GM23338 (cell line): ENCODE data around the gene RPLP2. TPM values are rescaled to one million over a fixed set of nuclear protein-coding genes. Genes with fewer than 3 reads are reported as not detected.

Source experiments
- ATAC-seq: fragments of 200-7000 bp; cut with Tn5 transposase; 3 replicates; pipeline ENCODE4 v1.9.1; 2020
- DNase-seq: peaks from one replicate; pipeline ENCODE4 v3.0.0-alpha.2; 2015; ENCODE audit warnings: low spot score
- H2AFZ ChIP-seq: fragments of 200-600 bp; sonication (generic); 2 replicates; pipeline ENCODE4 v1.8.0; 2016; ENCODE audit warnings: antibody characterized with exemption, mild to moderate bottlenecking, moderate library complexity
- H3F3A ChIP-seq: fragments of 200-600 bp; sonication (generic); replicated peaks from 2 replicates; pipeline ENCODE4 v1.8.0; 2017; ENCODE audit warnings: antibody characterized with exemption, mixed run types, low read depth
- H3K27ac ChIP-seq: fragments of 200-600 bp; sonication (generic); 2 replicates; pipeline ENCODE4 v1.6.1; 2016; ENCODE audit warnings: low read depth
- H3K27me3 ChIP-seq: fragments of 200-600 bp; sonication (generic); 2 replicates; pipeline ENCODE4 v1.8.0; 2016; ENCODE audit warnings: mild to moderate bottlenecking, mixed run types, moderate library complexity; ENCODE audit not compliant: insufficient read depth
- H3K36me3 ChIP-seq: fragments of 200-600 bp; sonication (generic); 2 replicates; pipeline ENCODE4 v1.8.0; 2016; ENCODE audit warnings: mild to moderate bottlenecking; ENCODE audit not compliant: insufficient read depth
- H3K4me1 ChIP-seq: fragments of 200-600 bp; sonication (generic); 2 replicates; pipeline ENCODE4 v1.8.0; 2016; ENCODE audit warnings: mild to moderate bottlenecking, moderate library complexity; ENCODE audit not compliant: insufficient read depth
- H3K4me2 ChIP-seq: fragments of 200-600 bp; sonication (generic); 2 replicates; pipeline ENCODE4 v1.7.1; 2017; ENCODE audit warnings: mixed run types
- H3K4me3 ChIP-seq: fragments of 200-600 bp; sonication (generic); 2 replicates; pipeline ENCODE4 v1.6.1; 2016; ENCODE audit warnings: mixed run types
- H3K79me2 ChIP-seq: fragments of 200-600 bp; sonication (generic); replicated peaks from 2 replicates; pipeline ENCODE4 v1.8.0; 2017; ENCODE audit warnings: mild to moderate bottlenecking; ENCODE audit not compliant: insufficient read depth
- H3K9me2 ChIP-seq: fragments of 200-600 bp; sonication (generic); 2 replicates; pipeline ENCODE4 v1.8.0; 2017; ENCODE audit not compliant: insufficient read depth
- H4K20me1 ChIP-seq: fragments of 200-600 bp; sonication (generic); replicated peaks from 2 replicates; pipeline ENCODE4 v1.8.0; 2017; ENCODE audit warnings: mild to moderate bottlenecking; ENCODE audit not compliant: insufficient read depth
- H3K27ac Mint-ChIP-seq: 2 replicates; pipeline ENCODE4 v1.8.0; 2020; ENCODE audit warnings: inconsistent platforms, mild to moderate bottlenecking, moderate library complexity, mixed read lengths
- H3K27me3 Mint-ChIP-seq: 3 replicates; pipeline ENCODE4 v1.8.0; 2022; ENCODE audit warnings: low read depth, mild to moderate bottlenecking, moderate library complexity, mixed read lengths, inconsistent platforms; ENCODE audit not compliant: insufficient read depth, poor library complexity
- H3K36me3 Mint-ChIP-seq: 3 replicates; pipeline ENCODE4 v1.8.0; 2021; ENCODE audit warnings: low read depth, mild to moderate bottlenecking, inconsistent platforms, moderate library complexity, mixed read lengths
- H3K4me1 Mint-ChIP-seq: 3 replicates; pipeline ENCODE4 v1.8.0; 2020; ENCODE audit warnings: mild to moderate bottlenecking, inconsistent platforms, mixed read lengths
- H3K4me3 Mint-ChIP-seq: 3 replicates; pipeline ENCODE4 v1.8.0; 2021; ENCODE audit warnings: moderate library complexity, mild to moderate bottlenecking, inconsistent platforms, mixed read lengths
- H3K9me3 Mint-ChIP-seq: 3 replicates; pipeline ENCODE4 v1.8.0; 2020; ENCODE audit warnings: moderate library complexity, mild to moderate bottlenecking, inconsistent platforms, mixed read lengths
- CREB1 ChIP-seq: fragments of 250-450 bp; sonication (Bioruptor Pico); IDR thresholded peaks from 2 replicates; pipeline ENCODE4 v1.5.0; 2020; ENCODE audit warnings: low read depth, mild to moderate bottlenecking, moderate library complexity
- EZH2 ChIP-seq: fragments of 200-600 bp; sonication (generic); IDR thresholded peaks from one replicate; pipeline ENCODE4 v1.8.0; 2017; ENCODE audit warnings: antibody characterized with exemption, mild to moderate bottlenecking, low read depth; ENCODE audit not compliant: unreplicated experiment
- EZH2phosphoT487 ChIP-seq: fragments of 200-600 bp; sonication (generic); IDR thresholded peaks from one replicate; pipeline ENCODE4 v1.8.1; 2018; ENCODE audit warnings: antibody characterized with exemption; ENCODE audit not compliant: unreplicated experiment
- NANOG ChIP-seq: IDR thresholded peaks from 2 replicates; pipeline ENCODE4 v1.6.1; 2016; ENCODE audit warnings: antibody characterized with exemption, borderline replicate concordance
- POLR2AphosphoS5 ChIP-seq: IDR thresholded peaks from 2 replicates; pipeline ENCODE4 v1.6.1; 2016; ENCODE audit warnings: antibody characterized with exemption, low read depth
- REST ChIP-seq: IDR thresholded peaks from one replicate; pipeline ENCODE4 v1.6.1; 2018; ENCODE audit warnings: antibody characterized with exemption; ENCODE audit not compliant: unreplicated experiment
- STAT1 ChIP-seq: IDR thresholded peaks from one replicate; pipeline ENCODE4 v1.6.1; 2016; ENCODE audit warnings: antibody characterized with exemption; ENCODE audit not compliant: unreplicated experiment
- ZNF331 ChIP-seq: fragments of 250-450 bp; sonication (Bioruptor Pico); IDR thresholded peaks from 2 replicates; pipeline ENCODE4 v1.5.0; 2020; ENCODE audit warnings: low read depth, mild to moderate bottlenecking, moderate library complexity
- polyA plus RNA-seq: library from polyadenylated mRNA; unstranded; fragments of >200 nt; fragmentation: Nextera tagmentation; extraction: Ambion mirVana; gene quantifications from 2 replicates; pipeline ENCODE4 v1.2.1, GENCODE V29; 2016
- total RNA-seq: library from RNA; depleted of rRNA; stranded (reverse); fragments of >200 nt; shearing (Covaris generic); gene quantifications from 2 replicates; pipeline ENCODE4 v1.2.3, GENCODE V29; 2014
- TF ChIP-seq, protein P1 (sequence below), 2 experiments: fragments of 200-600 bp in 1 of 2; sonication (generic) in 1 of 2; conservative IDR thresholded peaks; 2 replicates each; pipeline versions ENCODE4 v1.5.1 to v1.6.1; 2016 to 2017; ENCODE audit warnings: antibody characterized with exemption in 2 of 2, low read depth in 2 of 2, mild to moderate bottlenecking in 2 of 2, moderate library complexity in 1 of 2
- TF ChIP-seq, protein P2 (sequence below): fragments of 250-450 bp; sonication (Bioruptor Pico); IDR thresholded peaks from 2 replicates; pipeline ENCODE4 v1.5.0; 2020; ENCODE audit warnings: mild to moderate bottlenecking, moderate library complexity

The RPLP2 gene
- total and polyA plus RNA-seq, 2 experiments from 2014 or later = 518 to 1,782 TPM

DNA sequence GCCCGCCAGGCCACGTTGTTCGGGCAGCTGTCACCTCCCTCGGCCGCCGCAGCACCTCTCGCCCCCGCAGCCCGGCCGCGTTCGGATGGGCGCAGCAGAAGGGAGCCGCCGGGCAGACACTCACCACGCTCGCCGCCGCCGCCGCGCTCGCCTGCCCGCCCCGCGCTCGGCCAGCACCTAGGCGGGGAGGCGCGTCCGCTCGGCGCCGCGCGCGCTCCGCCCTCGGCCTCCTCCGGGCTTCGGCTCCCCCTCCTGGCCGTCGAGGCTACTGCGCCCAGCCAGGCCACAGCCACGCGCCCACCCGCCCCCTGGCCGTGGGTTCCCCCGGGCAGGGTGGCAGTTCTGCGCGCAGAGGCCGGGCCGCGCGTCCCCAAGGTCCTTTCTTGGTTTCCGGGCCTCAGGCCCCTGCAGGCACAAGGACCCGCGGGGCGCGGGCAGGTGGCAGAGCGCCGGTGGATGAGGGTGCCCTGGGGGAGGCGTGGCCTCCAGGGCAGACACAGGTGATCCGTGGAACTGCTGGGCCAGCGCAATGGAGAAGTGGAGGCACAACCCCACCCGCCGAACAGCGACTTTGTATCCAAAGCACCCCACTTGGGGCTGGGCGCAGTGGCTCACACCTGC is 11.6 kb upstream of the RPLP2 start, which contains the start of gene SLC25A22:
Gene SLC25A22 (minus strand): TSS at position 189 of the 621 bp plus-strand sequence. CDS start 3,275 bp downstream, outside the sequence.
- Histone ChIP-seq H3K27ac (peak within 1 kb of the TSS; percentile 69; the same call in 1 of the 2 replicates), H3K4me2 (peak within 1 kb of the TSS; percentile 95), H2AFZ (peak within 1 kb of the TSS; percentile 52; the same call in 1 of the 2 replicates), H3K27me3 (no peaks in the 10 kb centered on the region), H3K9me2 (no peaks in the 10 kb centered on the region), H3K79me2 (no peaks in the 10 kb centered on the region; the same call in 1 of the 2 replicates), H4K20me1 (no peaks in the 10 kb centered on the region), H3F3A (peaks cover 14% of the 10 kb centered on the region), H3K4me1 (peaks cover 8% of the 10 kb centered on the region; the same call in 1 of the 2 replicates), H3K36me3 (no peaks in the 10 kb centered on the region), H3K4me3 (peak within 1 kb of the TSS; percentile 86)
- Mint-ChIP-seq H3K36me3 (peaks cover 6% of the 10 kb centered on the region; the same call in 1 of the 3 replicates), H3K4me1 (peaks cover 16% of the 10 kb centered on the region; the same call in 2 of the 3 replicates), H3K27me3 (peaks cover 5% of the 10 kb centered on the region), H3K27ac (no peak within 1 kb of the TSS), H3K9me3 (no peaks in the 10 kb centered on the region), H3K4me3 (peak within 1 kb of the TSS; percentile 81)
- DNase-seq (peak; percentile 90), ATAC-seq (peak; percentile 61)
- no peak for TF ChIP-seq EZH2
- TF ChIP-seq CREB1 (CRISPR knock-in tag) = no peak
- no peak for TF ChIP-seq STAT1
- TF ChIP-seq, protein P1, sequence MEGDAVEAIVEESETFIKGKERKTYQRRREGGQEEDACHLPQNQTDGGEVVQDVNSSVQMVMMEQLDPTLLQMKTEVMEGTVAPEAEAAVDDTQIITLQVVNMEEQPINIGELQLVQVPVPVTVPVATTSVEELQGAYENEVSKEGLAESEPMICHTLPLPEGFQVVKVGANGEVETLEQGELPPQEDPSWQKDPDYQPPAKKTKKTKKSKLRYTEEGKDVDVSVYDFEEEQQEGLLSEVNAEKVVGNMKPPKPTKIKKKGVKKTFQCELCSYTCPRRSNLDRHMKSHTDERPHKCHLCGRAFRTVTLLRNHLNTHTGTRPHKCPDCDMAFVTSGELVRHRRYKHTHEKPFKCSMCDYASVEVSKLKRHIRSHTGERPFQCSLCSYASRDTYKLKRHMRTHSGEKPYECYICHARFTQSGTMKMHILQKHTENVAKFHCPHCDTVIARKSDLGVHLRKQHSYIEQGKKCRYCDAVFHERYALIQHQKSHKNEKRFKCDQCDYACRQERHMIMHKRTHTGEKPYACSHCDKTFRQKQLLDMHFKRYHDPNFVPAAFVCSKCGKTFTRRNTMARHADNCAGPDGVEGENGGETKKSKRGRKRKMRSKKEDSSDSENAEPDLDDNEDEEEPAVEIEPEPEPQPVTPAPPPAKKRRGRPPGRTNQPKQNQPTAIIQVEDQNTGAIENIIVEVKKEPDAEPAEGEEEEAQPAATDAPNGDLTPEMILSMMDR (conservative IDR thresholded peaks at IDR 0.05; ENCODE audit: low read depth in 2 of 2) = peak; percentile 61 to 73
- no peak for TF ChIP-seq ZNF331 (CRISPR knock-in tag)
- TF ChIP-seq, protein P2, sequence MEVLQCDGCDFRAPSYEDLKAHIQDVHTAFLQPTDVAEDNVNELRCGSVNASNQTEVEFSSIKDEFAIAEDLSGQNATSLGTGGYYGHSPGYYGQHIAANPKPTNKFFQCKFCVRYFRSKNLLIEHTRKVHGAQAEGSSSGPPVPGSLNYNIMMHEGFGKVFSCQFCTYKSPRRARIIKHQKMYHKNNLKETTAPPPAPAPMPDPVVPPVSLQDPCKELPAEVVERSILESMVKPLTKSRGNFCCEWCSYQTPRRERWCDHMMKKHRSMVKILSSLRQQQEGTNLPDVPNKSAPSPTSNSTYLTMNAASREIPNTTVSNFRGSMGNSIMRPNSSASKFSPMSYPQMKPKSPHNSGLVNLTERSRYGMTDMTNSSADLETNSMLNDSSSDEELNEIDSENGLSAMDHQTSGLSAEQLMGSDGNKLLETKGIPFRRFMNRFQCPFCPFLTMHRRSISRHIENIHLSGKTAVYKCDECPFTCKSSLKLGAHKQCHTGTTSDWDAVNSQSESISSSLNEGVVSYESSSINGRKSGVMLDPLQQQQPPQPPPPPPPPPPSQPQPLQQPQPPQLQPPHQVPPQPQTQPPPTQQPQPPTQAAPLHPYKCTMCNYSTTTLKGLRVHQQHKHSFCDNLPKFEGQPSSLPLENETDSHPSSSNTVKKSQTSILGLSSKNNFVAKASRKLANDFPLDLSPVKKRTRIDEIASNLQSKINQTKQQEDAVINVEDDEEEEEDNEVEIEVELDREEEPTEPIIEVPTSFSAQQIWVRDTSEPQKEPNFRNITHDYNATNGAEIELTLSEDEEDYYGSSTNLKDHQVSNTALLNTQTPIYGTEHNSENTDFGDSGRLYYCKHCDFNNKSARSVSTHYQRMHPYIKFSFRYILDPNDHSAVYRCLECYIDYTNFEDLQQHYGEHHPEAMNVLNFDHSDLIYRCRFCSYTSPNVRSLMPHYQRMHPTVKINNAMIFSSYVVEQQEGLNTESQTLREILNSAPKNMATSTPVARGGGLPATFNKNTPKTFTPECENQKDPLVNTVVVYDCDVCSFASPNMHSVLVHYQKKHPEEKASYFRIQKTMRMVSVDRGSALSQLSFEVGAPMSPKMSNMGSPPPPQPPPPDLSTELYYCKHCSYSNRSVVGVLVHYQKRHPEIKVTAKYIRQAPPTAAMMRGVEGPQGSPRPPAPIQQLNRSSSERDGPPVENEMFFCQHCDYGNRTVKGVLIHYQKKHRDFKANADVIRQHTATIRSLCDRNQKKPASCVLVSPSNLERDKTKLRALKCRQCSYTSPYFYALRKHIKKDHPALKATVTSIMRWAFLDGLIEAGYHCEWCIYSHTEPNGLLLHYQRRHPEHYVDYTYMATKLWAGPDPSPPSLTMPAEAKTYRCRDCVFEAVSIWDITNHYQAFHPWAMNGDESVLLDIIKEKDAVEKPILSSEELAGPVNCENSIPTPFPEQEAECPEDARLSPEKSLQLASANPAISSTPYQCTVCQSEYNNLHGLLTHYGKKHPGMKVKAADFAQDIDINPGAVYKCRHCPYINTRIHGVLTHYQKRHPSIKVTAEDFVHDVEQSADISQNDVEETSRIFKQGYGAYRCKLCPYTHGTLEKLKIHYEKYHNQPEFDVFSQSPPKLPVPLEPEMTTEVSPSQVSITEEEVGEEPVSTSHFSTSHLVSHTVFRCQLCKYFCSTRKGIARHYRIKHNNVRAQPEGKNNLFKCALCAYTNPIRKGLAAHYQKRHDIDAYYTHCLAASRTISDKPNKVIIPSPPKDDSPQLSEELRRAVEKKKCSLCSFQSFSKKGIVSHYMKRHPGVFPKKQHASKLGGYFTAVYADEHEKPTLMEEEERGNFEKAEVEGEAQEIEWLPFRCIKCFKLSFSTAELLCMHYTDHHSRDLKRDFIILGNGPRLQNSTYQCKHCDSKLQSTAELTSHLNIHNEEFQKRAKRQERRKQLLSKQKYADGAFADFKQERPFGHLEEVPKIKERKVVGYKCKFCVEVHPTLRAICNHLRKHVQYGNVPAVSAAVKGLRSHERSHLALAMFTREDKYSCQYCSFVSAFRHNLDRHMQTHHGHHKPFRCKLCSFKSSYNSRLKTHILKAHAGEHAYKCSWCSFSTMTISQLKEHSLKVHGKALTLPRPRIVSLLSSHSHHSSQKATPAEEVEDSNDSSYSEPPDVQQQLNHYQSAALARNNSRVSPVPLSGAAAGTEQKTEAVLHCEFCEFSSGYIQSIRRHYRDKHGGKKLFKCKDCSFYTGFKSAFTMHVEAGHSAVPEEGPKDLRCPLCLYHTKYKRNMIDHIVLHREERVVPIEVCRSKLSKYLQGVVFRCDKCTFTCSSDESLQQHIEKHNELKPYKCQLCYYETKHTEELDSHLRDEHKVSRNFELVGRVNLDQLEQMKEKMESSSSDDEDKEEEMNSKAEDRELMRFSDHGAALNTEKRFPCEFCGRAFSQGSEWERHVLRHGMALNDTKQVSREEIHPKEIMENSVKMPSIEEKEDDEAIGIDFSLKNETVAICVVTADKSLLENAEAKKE (CRISPR knock-in tag) = no peak
- no peak for TF ChIP-seq EZH2phosphoT487
- TF ChIP-seq POLR2AphosphoS5 = peak; percentile 30; the same call in 1 of the 2 replicates
- no peak for TF ChIP-seq REST
- no peak for TF ChIP-seq NANOG
